ENCODE measurements around the gene MYADM.

MYADM gene

GRCh38 chr19:53885036-53885435, 17.4 kb downstream of the MYADM start:
- no peak for DNase-seq (ENCODE audit: low read depth)

DNA sequence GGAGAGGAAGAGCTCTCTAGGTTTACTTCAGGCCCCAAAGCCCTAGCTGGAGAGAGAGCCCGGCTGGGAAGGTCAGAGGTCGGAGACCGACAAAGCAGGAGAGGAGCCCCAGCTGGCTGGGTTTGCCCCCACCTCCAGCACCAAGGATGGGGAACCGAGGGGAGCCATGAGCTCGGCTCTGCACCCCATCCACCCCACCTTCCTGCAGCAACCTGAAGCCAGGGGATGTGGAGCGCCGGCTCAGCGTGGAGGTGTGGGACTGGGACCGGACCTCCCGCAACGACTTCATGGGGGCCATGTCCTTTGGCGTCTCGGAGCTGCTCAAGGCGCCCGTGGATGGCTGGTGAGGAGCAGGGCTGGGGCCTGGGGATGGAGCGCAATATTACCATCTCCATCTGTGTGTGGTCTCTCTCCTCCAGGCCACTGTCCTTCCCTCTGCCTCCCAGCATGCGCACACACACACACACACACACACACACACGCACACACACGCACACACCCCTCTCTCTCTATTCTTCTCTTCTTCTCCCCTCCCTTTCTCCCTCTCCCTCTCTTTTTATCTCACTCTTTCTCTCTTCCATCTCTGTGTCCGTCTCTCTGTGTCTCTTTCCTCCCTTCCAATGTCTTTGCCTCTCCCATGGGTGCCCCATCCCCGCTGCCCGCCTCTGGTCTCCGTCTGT, 24.8 kb downstream of the MYADM start:
- no peak for DNase-seq (ENCODE audit: low read depth)

GRCh38 chr19:53892981-53893325, 25.3 kb downstream of the MYADM start:
- DNase-seq (ENCODE audit: low read depth) = no peak

- DNase-seq (ENCODE audit: low read depth) = no peak
Measured at GRCh38 chr19:53894707-53895106, 27.0 kb downstream of the MYADM start.

DNA sequence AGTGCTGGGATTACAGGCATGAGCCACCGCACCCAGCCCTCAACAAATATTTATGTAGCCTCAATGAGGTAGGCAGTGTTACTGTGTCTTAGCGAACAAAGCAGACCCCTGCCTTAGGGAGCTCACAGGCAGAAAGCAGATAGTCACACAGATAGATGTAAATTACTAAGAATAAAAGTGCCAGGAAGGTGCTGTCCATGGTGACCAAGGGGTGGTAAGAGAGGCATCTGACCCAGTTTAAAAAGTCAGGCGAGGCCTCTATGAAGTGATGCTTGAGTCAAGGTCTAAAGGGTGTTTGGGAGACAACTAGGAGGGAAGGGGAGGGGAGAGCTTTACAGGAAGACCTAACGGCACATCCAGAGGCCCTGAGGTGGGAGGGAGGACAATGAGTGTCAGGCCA, 29.0 kb downstream of the MYADM start:
- no peak for DNase-seq (ENCODE audit: low read depth)

DNA sequence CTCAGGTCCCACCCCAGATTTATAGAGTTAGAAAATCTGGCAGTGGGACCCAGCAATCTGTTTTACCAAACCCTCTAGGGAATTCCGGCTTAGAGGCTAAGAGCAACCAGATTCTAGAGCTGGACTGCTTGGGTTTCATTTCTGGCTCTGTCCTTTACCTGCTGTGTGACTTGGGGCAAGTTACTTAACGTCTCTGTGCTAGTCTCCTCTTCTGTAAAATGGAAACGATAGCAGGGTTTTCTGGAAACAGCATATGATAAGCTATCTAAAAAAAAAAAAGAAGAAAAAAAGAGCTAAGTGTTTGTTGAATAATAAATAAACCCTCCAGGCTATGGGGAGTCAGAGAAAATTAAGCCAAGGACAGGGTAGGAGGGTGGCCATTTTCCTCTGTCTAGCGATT, 29.8 kb downstream of the MYADM start:
- DNase-seq (ENCODE audit: low read depth) = no peak

DNA sequence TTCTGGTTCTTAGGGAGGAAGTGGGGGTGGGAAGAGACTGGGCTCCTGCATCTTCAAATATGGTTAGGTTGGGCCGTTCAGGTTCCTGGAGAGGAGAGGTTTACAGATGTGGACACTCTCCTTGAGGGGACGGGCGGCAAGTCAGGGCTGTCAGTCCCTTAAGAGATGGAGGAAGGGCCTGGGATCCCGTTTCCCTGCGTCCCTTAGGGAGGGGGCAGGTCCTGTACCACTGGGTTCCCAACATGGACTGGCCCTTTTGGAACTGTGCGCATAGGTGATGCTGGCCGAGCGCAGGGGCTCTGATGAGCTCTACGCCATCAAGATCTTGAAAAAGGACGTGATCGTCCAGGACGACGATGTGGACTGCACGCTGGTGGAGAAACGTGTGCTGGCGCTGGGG, 30.5 kb downstream of the MYADM start:
- DNase-seq (ENCODE audit: low read depth) = no peak

GRCh38 chr19:53898636-53899341, 31.1 kb downstream of the MYADM start:
- no peak for DNase-seq (ENCODE audit: low read depth)

DNA sequence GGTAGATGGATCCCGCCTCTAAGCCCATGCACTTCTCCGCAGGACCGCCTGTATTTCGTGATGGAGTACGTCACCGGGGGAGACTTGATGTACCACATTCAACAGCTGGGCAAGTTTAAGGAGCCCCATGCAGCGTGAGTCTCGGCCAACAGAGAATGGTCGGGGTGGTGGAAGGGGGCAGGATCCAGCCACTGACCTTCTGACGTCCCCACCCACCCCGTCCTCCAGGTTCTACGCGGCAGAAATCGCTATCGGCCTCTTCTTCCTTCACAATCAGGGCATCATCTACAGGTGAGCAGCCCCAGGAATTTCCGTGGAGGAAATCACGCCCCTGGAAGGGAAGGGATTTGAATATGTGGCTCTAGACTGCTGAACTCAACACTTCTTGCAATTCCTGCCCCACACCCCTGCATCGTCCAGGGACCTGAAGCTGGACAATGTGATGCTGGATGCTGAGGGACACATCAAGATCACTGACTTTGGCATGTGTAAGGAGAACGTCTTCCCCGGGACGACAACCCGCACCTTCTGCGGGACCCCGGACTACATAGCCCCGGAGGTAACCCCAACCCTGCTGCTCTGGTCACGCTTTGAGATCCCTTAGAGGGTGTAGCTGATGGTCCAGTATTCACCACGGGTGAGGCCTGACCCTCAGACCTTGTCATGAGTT, 32.6 kb downstream of the MYADM start:
- DNase-seq (ENCODE audit: low read depth) = no peak

DNA sequence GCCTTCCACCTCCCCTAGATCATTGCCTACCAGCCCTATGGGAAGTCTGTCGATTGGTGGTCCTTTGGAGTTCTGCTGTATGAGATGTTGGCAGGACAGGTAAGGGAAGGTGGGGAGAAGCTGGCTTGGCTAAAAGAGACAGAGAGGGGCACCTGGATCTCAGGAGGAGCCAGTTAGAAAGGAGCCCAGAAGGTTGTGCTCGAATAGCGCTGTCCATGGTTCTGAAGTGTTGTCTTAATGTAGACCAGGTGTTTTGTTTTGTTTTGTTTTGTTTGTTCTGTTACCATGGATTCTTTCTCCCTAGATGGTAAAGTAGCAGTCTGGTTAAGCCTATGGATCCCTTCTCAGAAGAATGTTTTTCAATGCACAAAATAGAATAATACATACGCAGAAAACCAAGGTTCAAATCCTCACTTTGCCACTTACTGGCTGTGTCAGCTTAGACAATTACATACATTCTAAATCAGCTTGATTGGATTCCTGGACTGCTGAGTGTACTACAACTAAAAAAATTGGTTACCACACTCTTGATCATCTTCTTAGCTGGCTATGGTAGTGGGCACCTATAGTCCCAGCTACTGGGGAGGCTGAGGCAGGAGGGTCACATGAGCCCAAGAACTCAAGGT, 35.5 kb downstream of the MYADM start:
- no peak for DNase-seq (ENCODE audit: low read depth)

GRCh38 chr19:53904909-53905308, 37.2 kb downstream of the MYADM start:
- DNase-seq (ENCODE audit: low read depth) = no peak

GRCh38 chr19:53905787-53906186, 38.1 kb downstream of the MYADM start:
- DNase-seq (ENCODE audit: low read depth) = no peak

DNA sequence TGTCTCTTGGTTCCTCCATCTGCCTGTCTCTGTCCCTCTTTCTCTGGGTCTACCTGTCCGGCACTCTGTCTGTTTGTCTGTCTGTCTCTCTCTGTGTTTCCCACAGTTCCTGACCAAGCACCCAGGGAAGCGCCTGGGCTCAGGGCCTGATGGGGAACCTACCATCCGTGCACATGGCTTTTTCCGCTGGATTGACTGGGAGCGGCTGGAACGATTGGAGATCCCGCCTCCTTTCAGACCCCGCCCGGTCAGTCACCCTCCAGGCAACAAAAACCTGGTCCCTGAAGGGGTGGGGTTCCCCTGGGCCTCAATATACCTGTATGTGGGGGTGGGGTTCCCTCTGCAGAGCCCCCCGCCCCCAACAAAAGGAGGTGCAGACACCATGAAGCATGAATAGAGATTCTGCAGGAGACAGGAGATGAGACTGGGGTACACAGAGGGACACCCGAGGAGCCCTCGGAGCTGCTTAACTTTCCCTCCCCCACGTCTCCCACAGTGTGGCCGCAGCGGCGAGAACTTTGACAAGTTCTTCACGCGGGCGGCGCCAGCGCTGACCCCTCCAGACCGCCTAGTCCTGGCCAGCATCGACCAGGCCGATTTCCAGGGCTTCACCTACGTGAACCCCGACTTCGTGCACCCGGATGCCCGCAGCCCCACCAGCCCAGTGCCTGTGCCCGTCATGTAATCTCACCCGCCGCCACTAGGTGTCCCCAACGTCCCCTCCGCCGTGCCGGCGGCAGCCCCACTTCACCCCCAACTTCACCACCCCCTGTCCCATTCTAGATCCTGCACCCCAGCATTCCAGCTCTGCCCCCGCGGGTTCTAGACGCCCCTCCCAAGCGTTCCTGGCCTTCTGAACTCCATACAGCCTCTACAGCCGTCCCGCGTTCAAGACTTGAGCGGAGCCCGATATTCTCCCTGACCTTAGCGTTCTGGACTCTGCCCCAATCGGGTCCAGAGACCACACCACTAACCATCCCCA, 38.8 kb downstream of the MYADM start:
- DNase-seq (ENCODE audit: low read depth) = no peak

DNA sequence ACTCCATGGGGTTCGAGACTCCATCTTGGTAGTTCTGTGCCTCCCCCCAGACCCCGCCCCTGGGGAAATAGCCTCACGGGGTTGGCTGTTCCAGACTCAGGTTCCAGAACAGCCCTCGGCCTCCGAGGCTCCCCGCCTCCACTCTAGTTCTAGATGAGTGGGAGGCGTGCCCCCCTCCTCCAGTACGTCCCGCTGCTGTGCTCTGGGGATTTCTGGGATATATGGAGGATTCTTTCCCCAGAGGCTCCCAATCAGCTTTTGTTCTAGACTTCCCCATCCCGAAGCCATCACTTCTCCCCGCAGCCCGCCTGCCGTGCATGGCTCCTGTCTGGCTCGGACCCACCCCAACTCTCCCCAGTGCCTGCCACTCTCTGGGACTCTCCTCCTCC, 39.5 kb downstream of the MYADM start:
- no peak for DNase-seq (ENCODE audit: low read depth)

- DNase-seq (ENCODE audit: low read depth) = no peak
Measured at GRCh38 chr19:53907690-53908089, 40.0 kb downstream of the MYADM start.

DNA sequence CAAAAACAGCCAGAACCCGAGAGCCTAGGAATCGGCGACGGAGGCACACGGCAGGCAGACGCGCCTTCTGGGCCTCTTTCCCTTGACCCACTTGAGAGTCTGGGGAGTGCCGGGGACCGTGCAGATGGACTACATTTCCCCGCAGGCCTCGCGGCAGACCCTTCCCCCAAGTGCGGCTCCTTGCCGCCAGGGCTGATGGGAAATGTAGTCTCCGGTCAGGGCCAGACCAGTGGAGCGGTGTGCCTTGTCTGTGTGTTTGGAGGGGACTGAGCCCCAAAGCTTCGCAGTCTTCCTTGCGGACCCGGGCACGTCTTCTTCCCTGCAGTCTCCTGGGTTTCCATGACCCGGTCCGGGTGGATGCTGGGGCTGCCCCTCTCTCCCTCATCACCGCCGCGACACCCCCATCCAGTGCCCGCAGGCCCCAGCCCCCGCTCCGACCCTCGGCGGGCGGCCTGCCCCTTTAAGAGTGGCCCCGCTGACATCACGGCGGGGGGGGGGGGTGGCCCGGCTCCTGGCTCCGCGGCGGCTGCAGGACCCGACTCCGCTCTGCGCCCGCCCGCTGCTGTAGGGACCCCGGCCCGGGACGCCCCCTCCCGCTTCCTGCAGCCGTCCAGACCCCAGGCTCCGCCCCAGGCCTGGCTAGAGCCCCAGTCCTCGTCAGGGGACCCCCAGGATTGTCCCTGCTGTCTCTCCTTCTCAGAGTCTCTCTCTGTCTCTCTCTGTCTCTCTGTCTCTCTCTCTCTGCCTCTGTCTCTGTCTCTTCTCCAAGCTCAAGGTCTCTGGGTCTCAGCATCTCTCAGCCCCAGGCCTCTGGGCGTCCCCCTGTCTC, 40.6 kb downstream of the MYADM start:
- DNase-seq (ENCODE audit: low read depth) = peak; percentile 6

GRCh38 chr19:53908935-53909415, 41.3 kb downstream of the MYADM start, which contains the start of gene CACNG7:
CACNG7 (plus strand) TSS chr19:53909278; CDS start chr19:53912832, 3,554 bp downstream.
- DNase-seq (ENCODE audit: low read depth) = no peak

DNA sequence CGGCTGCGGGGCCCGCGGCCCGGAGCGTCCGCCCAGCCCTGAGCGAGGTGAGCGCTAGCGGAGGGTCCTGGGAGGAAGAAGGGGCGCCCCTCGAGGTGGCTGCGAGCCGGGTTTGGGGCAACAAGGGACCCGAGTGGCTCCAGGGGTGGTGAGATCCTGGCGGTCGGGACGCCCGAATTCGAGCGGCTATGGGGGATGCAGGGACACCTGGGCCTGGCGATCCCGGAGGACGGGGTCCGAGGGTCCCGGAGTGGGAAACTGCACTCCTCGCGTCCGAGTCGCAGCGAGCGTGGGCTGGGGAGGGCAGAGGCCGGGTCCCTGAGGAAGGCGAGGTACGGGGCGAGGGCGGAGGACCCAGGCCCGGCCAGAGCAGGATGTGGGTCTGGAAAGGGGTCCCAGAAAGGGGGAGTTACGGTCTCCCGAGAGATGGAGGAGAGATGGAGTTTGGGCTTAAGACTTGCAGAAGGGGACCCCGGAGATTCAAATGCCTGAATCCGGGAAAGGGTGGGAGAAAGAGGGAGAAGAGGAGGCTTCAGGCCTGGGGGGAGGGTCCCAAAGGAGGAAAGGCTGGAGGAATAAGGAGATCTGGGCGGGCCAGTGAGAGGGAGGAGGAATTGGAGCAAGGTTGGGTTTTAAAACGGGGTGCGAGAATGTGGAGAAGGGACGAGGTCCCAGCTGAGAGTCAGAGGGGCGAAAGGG, 41.9 kb downstream of the MYADM start:
- DNase-seq (ENCODE audit: low read depth) = no peak

DNA sequence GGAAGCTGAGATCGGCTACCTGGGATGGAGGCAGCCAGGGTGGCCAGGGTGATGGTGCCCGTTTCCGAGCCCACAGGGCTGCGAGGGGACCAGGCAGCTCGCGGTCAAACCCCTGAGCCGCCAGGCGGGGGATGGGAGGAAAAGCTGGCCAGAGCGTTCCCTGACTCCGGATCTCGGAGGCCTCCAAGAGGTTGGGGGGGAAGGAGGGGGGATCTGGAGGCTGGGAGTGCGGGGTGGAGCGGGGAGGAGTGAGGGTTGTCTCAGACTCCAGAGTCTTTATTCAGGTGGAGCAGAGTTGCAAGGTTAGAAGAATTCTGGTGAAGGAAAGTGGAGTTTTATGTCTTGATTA, 42.5 kb downstream of the MYADM start:
- DNase-seq (ENCODE audit: low read depth) = no peak

DNA sequence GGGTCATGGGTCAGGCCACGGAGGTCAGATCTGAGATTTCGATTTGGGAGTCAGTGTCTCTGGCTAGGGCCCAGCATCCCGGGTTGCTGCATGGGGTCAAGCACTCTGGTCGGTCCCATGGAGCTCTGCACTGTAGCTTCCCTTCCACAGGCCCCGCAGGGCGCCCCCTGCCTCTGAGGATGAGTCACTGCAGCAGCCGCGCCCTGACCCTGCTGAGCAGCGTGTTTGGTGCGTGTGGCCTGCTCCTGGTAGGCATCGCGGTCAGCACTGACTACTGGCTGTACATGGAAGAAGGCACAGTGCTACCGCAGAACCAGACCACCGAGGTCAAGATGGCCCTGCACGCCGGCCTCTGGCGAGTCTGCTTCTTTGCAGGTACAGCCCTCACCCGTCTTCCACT, 45.0 kb downstream of the MYADM start:
- no peak for DNase-seq (ENCODE audit: low read depth)

Data from stromal cell of bone marrow (primary cell).